ENCODE measurements around the gene RAB11FIP4.

Gene RAB11FIP4

GRCh38 chr17:31568121-31568520 is 176.6 kb downstream of the RAB11FIP4 start:
- DNase-seq = no peak

- no peak for DNase-seq
These were observed 177.1 kb downstream of the RAB11FIP4 start for GRCh38 chr17:31568539-31568938.

- no peak for DNase-seq
These were observed 178.8 kb downstream of the RAB11FIP4 start for GRCh38 chr17:31570231-31570630.

- DNase-seq = no peak
These were observed 179.7 kb downstream of the RAB11FIP4 start for GRCh38 chr17:31570951-31571892.

GRCh38 chr17:31572341-31572740 is 180.9 kb downstream of the RAB11FIP4 start:
- no peak for DNase-seq

- no peak for DNase-seq
These were observed 181.6 kb downstream of the RAB11FIP4 start for GRCh38 chr17:31573047-31573446.

- no peak for DNase-seq
These were observed 182.4 kb downstream of the RAB11FIP4 start for GRCh38 chr17:31573861-31574260.

- no peak for DNase-seq
These were observed 183.0 kb downstream of the RAB11FIP4 start for GRCh38 chr17:31574458-31574857.

- DNase-seq = no peak
These were observed 183.6 kb downstream of the RAB11FIP4 start for GRCh38 chr17:31575043-31575442.

- no peak for DNase-seq
These were observed 187.8 kb downstream of the RAB11FIP4 start for GRCh38 chr17:31579265-31579664.

- no peak for DNase-seq
These were observed 188.8 kb downstream of the RAB11FIP4 start for GRCh38 chr17:31580316-31580705.

GRCh38 chr17:31580706-31581490 is 189.4 kb downstream of the RAB11FIP4 start:
- no peak for DNase-seq

- DNase-seq = no peak
These were observed 190.0 kb downstream of the RAB11FIP4 start for GRCh38 chr17:31581491-31581890.

GRCh38 chr17:31582151-31582907 is 190.9 kb downstream of the RAB11FIP4 start:
- no peak for DNase-seq

- no peak for DNase-seq
These were observed 192.4 kb downstream of the RAB11FIP4 start for GRCh38 chr17:31583772-31584356.

GRCh38 chr17:31584438-31585279 is 193.2 kb downstream of the RAB11FIP4 start:
- DNase-seq = no peak

- DNase-seq = no peak
These were observed 193.8 kb downstream of the RAB11FIP4 start for GRCh38 chr17:31585280-31585630.

GRCh38 chr17:31586946-31587345 is 195.5 kb downstream of the RAB11FIP4 start:
- DNase-seq = no peak

GRCh38 chr17:31587462-31587861 is 196.0 kb downstream of the RAB11FIP4 start:
- no peak for DNase-seq
